GM18499 (cell line): ENCODE results near the gene RHD.
A peak's percentile ranks its signal among the peaks of the same experiment; 100 is the strongest.
"Not testable (repeated sequence)": the region's sequence is repeated elsewhere in the genome, so short reads cannot be mapped to it uniquely, and the experiment has no call there.

Experiments used
- ATAC-seq: cut with Tn5 transposase; IDR thresholded peaks from one replicate; pipeline ENCODE4 v1.9.1; 2021; ENCODE audit warnings: moderate number of reproducible peaks; ENCODE audit not compliant: insufficient read depth, unreplicated experiment

RHD gene

DNA sequence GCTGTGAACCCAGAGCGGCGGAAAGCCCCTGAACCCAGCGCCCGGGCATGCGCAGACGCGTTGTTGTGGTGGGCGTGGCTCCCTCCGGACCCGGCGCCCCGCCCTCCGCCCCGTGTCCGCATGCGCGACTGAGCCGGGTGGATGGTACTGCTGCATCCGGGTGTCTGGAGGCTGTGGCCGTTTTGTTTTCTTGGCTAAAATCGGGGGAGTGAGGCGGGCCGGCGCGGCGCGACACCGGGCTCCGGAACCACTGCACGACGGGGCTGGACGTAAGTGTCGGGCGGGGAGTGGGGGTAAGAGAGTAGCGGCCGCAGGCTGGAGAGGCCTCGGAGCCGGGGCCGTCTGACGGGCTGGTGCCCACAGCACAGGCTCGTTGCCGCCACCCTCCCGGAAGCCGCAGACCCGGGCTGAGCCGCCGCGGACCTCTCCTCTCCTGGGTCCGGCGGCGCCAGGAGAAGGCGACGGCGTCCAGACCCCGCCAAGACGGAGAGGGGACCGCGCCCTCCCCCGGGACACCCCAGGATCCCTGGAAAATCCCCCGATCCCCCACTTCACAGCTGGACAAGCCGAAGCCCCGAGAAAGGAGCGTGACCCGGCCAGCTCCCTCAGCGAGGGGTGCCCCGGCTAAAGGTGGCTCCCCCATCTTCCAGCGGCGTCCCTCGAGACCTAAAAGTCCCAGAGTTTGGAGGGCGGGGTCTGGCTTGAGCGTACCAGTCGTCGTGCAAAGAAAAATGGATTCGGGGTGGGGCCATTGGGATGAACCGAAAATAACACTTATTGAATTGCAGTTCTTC, 66.1 kb downstream of the RHD start, which contains the start of gene TMEM50A:
TSS of gene TMEM50A (plus strand) at position 147 of the 794 bp plus-strand sequence. CDS start 2,153 bp downstream, outside the sequence.
- ATAC-seq, result peak; percentile 44

DNA sequence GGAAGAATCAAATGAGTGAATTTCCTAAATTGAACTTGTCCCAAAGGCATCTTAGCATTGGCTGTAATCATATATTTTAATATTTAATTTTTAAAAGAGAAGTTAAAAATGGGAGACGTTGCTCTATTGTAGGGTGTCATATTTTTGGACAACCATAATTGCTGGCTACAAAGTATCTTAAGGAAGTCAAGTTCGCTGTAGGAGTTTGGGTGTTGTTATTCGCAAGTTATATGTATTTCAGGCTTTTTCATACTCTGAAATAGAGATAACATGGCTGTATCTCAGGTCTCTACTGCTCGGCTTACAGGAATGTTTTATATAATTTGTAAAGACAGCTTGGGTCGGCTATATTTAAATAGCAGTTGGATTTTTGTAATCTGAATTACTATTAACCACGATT, 66.7 kb downstream of the RHD start:
- ATAC-seq, result no peak

GRCh38 chr1:25341746-25342145, 69.4 kb downstream of the RHD start:
- ATAC-seq, result no peak

- no peak for ATAC-seq
These were observed 70.5 kb downstream of the RHD start for GRCh38 chr1:25342846-25343245.

GRCh38 chr1:25343872-25344271, 71.6 kb downstream of the RHD start:
- no peak for ATAC-seq

- no peak for ATAC-seq
These were observed 75.2 kb downstream of the RHD start for GRCh38 chr1:25347556-25347955.

DNA sequence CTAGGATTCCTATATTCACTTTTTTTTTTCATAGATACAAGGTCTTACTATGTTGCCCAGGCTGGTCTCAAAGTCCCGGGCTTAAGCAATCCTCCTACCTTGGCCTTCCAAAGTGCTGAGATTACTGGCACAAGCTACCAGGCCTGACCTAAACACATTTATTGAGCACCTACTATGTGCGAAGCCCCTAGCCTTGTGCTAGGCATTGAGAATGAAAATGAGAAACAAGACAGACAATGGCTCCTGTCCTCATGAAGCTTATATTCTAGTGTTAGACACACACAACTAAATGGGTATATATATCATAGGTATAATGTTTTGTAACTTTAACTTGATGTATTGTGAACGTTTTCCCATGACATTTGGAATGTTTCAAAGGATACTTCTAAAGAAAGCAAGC, 77.3 kb downstream of the RHD start:
- ATAC-seq, result no peak

DNA sequence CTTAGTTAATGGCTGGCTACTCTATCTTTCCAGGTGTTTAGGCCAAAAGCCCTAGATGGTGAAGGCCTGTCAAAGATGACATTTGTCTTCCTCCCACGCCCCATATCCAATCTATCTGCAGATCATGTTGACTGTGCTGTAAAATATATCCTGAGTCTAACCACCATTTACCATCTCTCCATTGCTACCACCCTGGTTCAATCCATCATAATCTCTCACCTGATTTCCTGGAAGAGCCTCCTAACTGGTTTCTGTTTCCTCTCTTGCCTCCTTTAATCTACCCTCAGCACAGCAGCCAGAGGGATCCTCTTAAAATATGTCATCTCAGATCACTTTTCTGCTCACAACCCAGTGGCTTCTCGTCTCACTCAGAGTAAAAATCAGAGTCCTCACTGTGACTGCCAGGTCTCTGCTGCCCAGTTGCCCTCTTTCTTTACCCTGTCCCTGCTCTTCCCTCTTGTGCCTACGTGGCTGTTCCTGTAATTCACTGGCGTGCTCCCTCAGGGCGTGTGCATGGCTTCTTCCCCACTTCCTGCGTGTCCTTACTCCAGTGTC, 83.6 kb downstream of the RHD start:
- ATAC-seq, result no peak

DNA sequence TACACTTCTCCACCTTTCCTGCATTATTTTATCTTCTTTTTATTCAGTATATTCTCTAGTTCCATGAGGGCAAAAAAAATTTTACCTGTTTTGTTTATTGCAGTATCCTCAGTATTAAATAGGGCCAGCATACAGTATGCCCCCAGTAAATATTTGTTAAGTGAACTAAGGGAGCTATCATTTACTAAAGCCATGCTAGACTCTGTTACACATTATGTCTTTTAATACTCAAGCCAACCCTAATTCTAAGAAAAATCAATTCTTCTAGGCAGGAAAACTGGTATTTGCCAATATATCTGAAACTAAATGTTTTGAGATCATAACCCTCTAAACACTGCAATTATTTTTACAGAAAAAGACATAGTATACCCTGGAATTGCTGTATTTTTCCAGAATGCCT, 84.1 kb downstream of the RHD start:
- no peak for ATAC-seq

DNA sequence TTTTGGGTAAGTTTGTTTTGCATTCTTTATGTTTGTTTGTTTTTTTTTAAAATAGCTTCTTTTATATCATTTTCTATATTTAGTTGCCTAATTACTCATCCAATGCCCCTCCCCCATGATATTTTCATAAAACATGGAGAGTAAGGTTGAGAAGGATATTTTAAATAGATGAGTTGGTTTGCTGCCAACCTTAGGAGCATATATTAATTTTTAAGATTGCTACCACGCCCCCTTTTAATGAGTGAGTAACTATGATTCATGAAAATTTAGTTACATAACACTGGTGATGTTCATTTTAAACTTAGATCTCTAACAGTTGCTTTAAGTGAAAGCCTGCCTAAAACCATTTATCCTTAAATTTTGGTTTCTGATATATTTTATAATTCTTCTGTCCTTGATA, 84.5 kb downstream of the RHD start:
- ATAC-seq, result no peak

- no peak for ATAC-seq
These were observed 88.6 kb downstream of the RHD start for GRCh38 chr1:25360596-25361581.

GRCh38 chr1:25361901-25362300, 89.6 kb downstream of the RHD start:
- no peak for ATAC-seq

GRCh38 chr1:25362634-25363559, 90.6 kb downstream of the RHD start:
- ATAC-seq, result not testable (repeated sequence)

GRCh38 chr1:25369241-25369640, 96.9 kb downstream of the RHD start:
- ATAC-seq, result no peak

DNA sequence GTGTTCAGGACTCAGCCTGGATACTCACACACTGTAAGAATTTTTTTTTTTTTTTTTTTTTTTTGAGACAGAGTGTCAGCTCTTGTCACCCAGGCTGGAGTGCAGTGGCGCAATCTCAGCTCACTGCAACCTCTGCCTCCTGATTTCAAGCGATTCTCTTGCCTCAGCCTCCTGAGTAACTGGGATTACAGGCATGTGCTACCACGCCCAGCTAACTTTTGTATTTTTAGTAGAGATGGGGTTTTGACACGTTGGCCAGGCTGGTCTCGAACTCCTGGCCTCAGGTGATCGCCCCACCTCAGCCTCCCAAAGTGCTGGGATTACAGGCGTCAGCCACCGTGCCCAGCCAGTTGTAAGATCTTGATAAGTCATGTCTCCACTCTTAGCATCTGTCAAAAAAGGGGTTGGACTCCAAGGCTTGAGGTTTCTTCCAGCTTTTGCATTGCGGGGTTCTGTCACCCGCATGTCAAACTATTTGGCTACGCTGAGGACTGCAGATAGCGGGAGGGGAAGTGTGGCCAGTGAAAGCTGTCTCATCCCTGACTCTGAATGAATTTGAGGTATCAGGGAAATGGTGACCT, 97.5 kb downstream of the RHD start:
- not testable (repeated sequence) for ATAC-seq

DNA sequence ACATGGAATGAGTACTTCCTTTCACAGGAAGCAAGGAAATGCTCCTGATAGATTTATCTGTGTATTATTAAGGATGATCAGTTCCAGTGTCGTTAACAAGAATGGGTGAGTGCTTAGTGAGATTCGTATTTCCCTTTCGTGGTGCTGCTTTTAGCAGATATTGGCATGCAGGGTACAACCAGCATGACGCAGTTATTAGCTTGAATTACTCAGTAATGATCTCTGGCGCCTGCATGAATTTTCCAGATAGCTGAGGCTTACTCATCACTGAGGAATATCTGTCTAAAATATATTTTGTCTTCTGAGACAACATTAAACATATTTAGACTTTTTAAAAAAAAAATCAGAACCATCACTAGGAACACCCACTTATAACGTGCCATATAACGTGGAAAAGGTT, 99.4 kb downstream of the RHD start:
- ATAC-seq, result not testable (repeated sequence)

GRCh38 chr1:25378367-25378766, 106.1 kb downstream of the RHD start:
- not testable (repeated sequence) for ATAC-seq
